T-helper 2 cell (primary cell): ENCODE results near the gene ZNF350.
A peak's percentile ranks its signal among the peaks of the same experiment; 100 is the strongest.
"Not testable (repeated sequence)": the region's sequence is repeated elsewhere in the genome, so short reads cannot be mapped to it uniquely, and the experiment has no call there.

Source experiments
- DNase-seq, 5 experiments: peaks; one replicate each; pipeline versions ENCODE4 v3.0.0 to v3.0.0-alpha.2; 2012 to 2022
- total RNA-seq, 2 donors: gene quantifications; one replicate each; lab custom pipeline; 2026; lab: John Stamatoyannopoulos, UW

Gene ZNF350
- 28.1 to 31.7 reads per million in 2 donors for total RNA-seq

GRCh38 chr19:51986309-51987291 is at the start of gene ZNF350:
Gene ZNF350 (minus strand): TSS chr19:51986840. CDS start chr19:51974360, 12,480 bp downstream.
- DNase-seq, result peak; percentile 64 to 97 (median 84)

GRCh38 chr19:52034051-52034728 is 47.5 kb upstream of the ZNF350 start:
- DNase-seq, result peak in 1 of 5 experiments; percentile 10

- no peak for DNase-seq
These were observed 42.1 kb upstream of the ZNF350 start for GRCh38 chr19:52028780-52029123.

GRCh38 chr19:52028027-52028779 is 41.6 kb upstream of the ZNF350 start, which contains the start of gene ZNF614:
Gene ZNF614 (minus strand): TSS chr19:52028379. CDS start chr19:52025745, 2,634 bp downstream.
- DNase-seq, result peak; percentile 46 to 91 (median 78)

- DNase-seq, result not testable (repeated sequence)
These were observed 39.8 kb upstream of the ZNF350 start for GRCh38 chr19:52026255-52026990.

- DNase-seq, result not testable (repeated sequence)
These were observed 37.8 kb upstream of the ZNF350 start for GRCh38 chr19:52024478-52024877.

GRCh38 chr19:52022193-52022592 is 35.6 kb upstream of the ZNF350 start:
- DNase-seq, result no peak

GRCh38 chr19:52020506-52020905 is 33.9 kb upstream of the ZNF350 start:
- no peak for DNase-seq

- DNase-seq, result no peak
These were observed 24.0 kb upstream of the ZNF350 start for GRCh38 chr19:52010674-52011073.

GRCh38 chr19:52007806-52008557 is 21.3 kb upstream of the ZNF350 start, which contains the start of gene ZNF615:
Gene ZNF615 (minus strand): TSS chr19:52008211. CDS start chr19:52003711, 4,500 bp downstream.
- DNase-seq, result peak; percentile 60 to 89 (median 77)

GRCh38 chr19:52007451-52007805 is 20.8 kb upstream of the ZNF350 start:
- DNase-seq, result no peak

- DNase-seq, result no peak
These were observed 7.5 kb upstream of the ZNF350 start for GRCh38 chr19:51994048-51994644.

- no peak for DNase-seq
These were observed 6.8 kb upstream of the ZNF350 start for GRCh38 chr19:51993422-51993821.

GRCh38 chr19:51983361-51983760 is 3.3 kb downstream of the ZNF350 start:
- DNase-seq, result no peak

- DNase-seq, result not testable (repeated sequence)
These were observed 5.7 kb downstream of the ZNF350 start for GRCh38 chr19:51980926-51981325.

GRCh38 chr19:51980116-51980736 is 6.4 kb downstream of the ZNF350 start:
- no peak for DNase-seq

- no peak for DNase-seq
These were observed 7.8 kb downstream of the ZNF350 start for GRCh38 chr19:51978882-51979281.

GRCh38 chr19:51977346-51977745 is 9.3 kb downstream of the ZNF350 start:
- DNase-seq, result no peak

- DNase-seq, result no peak
These were observed 9.8 kb downstream of the ZNF350 start for GRCh38 chr19:51976852-51977251.

GRCh38 chr19:51975787-51976186 is 10.9 kb downstream of the ZNF350 start:
- not testable (repeated sequence) for DNase-seq
